NT2/D1 (cell line): Measurements from ENCODE around the gene GPX5.

ENCODE experiments used
- SUZ12 ChIP-seq: IDR thresholded peaks from 2 replicates; pipeline ENCODE4 v1.6.1; 2011; ENCODE audit not compliant: insufficient read length, insufficient read depth; ENCODE audit errors: extremely low read depth
- YY1 ChIP-seq: IDR thresholded peaks from 2 replicates; pipeline ENCODE4 v1.6.1; 2011; ENCODE audit not compliant: insufficient read length, insufficient read depth
- ZNF274 ChIP-seq: IDR thresholded peaks from 2 replicates; pipeline ENCODE4 v1.6.1; 2011; ENCODE audit warnings: mild to moderate bottlenecking, low read depth, low read length

GRCh38 chr6:28543651-28544610 lies 18.2 kb downstream of the GPX5 start:
- TF ChIP-seq SUZ12 (no peak), ZNF274 (no peak), YY1 (no peak)
